A673 (cell line): ENCODE data around the gene ZSWIM2. TPM values are rescaled to one million over a fixed set of nuclear protein-coding genes. Genes with fewer than 3 reads are reported as not detected.

Source experiments
- BruUV-seq: library from RNA; stranded (reverse); fragments of 400-500 nt; replicated peaks from 2 replicates; lab custom pipeline; 2021; lab: Mats Ljungman, UMichigan
- CTCF ChIA-PET: fragments of 300-600 bp; sonication (Branson Sonifier 250); formaldehyde crosslinking; loops from one replicate; lab custom pipeline; 2022; ENCODE audit warnings: antibody characterized with exemption; lab: Charles Lee
- POLR2A ChIA-PET: fragments of 300-600 bp; sonication (Branson Sonifier 250); formaldehyde crosslinking; loops from one replicate; lab custom pipeline; 2022; ENCODE audit warnings: antibody characterized with exemption; ENCODE audit not compliant: low non-redundant PET; lab: Charles Lee
- DNase-seq: peaks from one replicate; pipeline ENCODE4 v3.0.0-alpha.2; 2015; ENCODE audit warnings: low spot score
- H3K27ac ChIP-seq: fragments of 200-600 bp; sonication (generic); 2 replicates; pipeline ENCODE4 v1.5.1; 2016; ENCODE audit warnings: mixed run types, low read depth, mild to moderate bottlenecking, mixed read lengths, antibody characterized with exemption, low read length; ENCODE audit not compliant: poor library complexity, severe bottlenecking
- H3K27me3 ChIP-seq: fragments of 200-600 bp; sonication (generic); replicated peaks from 2 replicates; pipeline ENCODE4 v1.6.1; 2017; ENCODE audit warnings: mixed run types, low read depth, mild to moderate bottlenecking, mixed read lengths, antibody characterized with exemption, low read length; ENCODE audit not compliant: insufficient read depth, poor library complexity
- H3K36me3 ChIP-seq: fragments of 200-600 bp; sonication (generic); 2 replicates; pipeline ENCODE4 v1.6.1; 2016; ENCODE audit warnings: mixed run types, mild to moderate bottlenecking, mixed read lengths, antibody characterized with exemption, low read length; ENCODE audit not compliant: insufficient read depth, poor library complexity, severe bottlenecking
- H3K4me1 ChIP-seq: fragments of 200-600 bp; sonication (generic); 2 replicates; pipeline ENCODE4 v1.6.1; 2017; ENCODE audit warnings: mixed run types, mild to moderate bottlenecking, mixed read lengths, antibody characterized with exemption, low read length; ENCODE audit not compliant: insufficient read depth, poor library complexity, severe bottlenecking
- H3K4me3 ChIP-seq: fragments of 200-600 bp; sonication (generic); 2 replicates; pipeline ENCODE4 v1.5.1; 2016; ENCODE audit warnings: low read depth, mixed run types, mild to moderate bottlenecking, mixed read lengths, low read length; ENCODE audit not compliant: poor library complexity, severe bottlenecking
- H3K9me3 ChIP-seq: fragments of 200-600 bp; sonication (generic); 2 replicates; pipeline ENCODE4 v1.6.1; 2016; ENCODE audit warnings: mixed run types, low read depth, mild to moderate bottlenecking, mixed read lengths, antibody characterized with exemption, low read length; ENCODE audit not compliant: poor library complexity, severe bottlenecking
- EZH2 ChIP-seq: fragments of 200-600 bp; sonication (generic); IDR thresholded peaks from 2 replicates; pipeline ENCODE4 v1.6.1; 2017; ENCODE audit warnings: borderline replicate concordance, low read depth, mild to moderate bottlenecking, mixed read lengths, antibody characterized with exemption, low read length; ENCODE audit not compliant: poor library complexity, severe bottlenecking
- intact Hi-C: fragments of 100-400 bp; cut with micrococcal nuclease; formaldehyde crosslinking; loops from one replicate; pipeline ENCODE4 v1.10.0; 2022; ENCODE audit not compliant: unreplicated experiment
- total RNA-seq: library from RNA; stranded (reverse); gene quantifications from 2 replicates; pipeline ENCODE4 v1.2.3, GENCODE V29; 2021
- TF ChIP-seq, protein P1 (sequence below): fragments of 300-800, 200-600 bp; sonication (generic); conservative IDR thresholded peaks from 2 replicates; pipeline ENCODE4 v1.5.1; 2017; ENCODE audit warnings: low read depth, mild to moderate bottlenecking, antibody characterized with exemption, low read length, moderate library complexity, mixed read lengths

The ZSWIM2 gene
- total RNA-seq, 1 experiment from 2014 or later, result not detected

DNA sequence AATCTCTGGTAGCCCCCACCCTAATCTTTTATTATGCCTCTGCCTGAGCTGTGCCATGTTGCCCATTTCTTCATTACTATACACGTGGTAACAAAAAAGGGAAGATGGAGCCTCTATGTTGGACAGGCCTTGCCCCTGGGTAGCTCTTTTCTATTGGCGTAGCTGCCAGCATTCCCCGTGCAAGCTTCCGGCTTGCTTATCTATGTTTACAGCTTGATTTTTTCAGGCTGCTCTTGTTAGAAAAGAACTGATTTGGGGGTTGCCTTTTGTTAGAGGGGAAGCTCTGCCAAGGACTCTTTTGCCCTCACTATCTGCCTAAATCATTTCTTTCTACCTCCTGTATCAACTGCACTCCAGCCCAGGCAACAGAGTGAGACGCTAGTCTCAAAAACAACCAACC lies 45.5 kb upstream of the ZSWIM2 start:
- DNase-seq, result no peak
- no peak overlapping the region for H3K4me3 ChIP-seq
- no peak for TF ChIP-seq EZH2
- TF ChIP-seq, protein P1, sequence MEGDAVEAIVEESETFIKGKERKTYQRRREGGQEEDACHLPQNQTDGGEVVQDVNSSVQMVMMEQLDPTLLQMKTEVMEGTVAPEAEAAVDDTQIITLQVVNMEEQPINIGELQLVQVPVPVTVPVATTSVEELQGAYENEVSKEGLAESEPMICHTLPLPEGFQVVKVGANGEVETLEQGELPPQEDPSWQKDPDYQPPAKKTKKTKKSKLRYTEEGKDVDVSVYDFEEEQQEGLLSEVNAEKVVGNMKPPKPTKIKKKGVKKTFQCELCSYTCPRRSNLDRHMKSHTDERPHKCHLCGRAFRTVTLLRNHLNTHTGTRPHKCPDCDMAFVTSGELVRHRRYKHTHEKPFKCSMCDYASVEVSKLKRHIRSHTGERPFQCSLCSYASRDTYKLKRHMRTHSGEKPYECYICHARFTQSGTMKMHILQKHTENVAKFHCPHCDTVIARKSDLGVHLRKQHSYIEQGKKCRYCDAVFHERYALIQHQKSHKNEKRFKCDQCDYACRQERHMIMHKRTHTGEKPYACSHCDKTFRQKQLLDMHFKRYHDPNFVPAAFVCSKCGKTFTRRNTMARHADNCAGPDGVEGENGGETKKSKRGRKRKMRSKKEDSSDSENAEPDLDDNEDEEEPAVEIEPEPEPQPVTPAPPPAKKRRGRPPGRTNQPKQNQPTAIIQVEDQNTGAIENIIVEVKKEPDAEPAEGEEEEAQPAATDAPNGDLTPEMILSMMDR, result no peak
- H3K27me3 ChIP-seq, result no peaks in the 10 kb centered on the region
- no peaks in the 10 kb centered on the region for H3K36me3 ChIP-seq
- intact Hi-C loops, result no loop called here
- POLR2A ChIA-PET, result no interaction called here
- H3K9me3 ChIP-seq, result no peaks in the 10 kb centered on the region
- peaks cover 6% of the 10 kb centered on the region for H3K4me1 ChIP-seq
- CTCF ChIA-PET, result no interaction called here
- H3K27ac ChIP-seq, result no peak overlapping the region
- no TSS peak for BruUV-seq

DNA sequence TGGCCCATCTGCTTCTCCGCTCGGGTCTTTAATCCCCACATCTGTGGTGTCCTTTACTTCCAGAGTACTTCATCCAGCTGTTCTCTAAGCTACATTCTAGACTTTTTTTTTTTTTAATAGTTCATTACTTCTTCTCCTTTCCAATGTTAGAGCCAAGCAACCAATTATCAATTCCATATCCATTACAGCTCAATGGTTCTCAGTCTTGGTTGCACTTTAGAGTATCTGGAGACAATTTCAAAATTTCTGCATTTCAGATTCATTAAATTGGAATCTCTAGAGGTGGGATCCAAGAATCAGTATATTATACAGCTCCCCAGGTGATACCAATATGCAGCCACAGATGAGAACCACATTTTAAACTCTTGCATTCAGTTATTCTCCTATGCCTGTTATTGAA lies 43.9 kb upstream of the ZSWIM2 start:
- Histone ChIP-seq H3K27ac (no peak overlapping the region), H3K27me3 (no peaks in the 10 kb centered on the region), H3K4me1 (peaks cover 13% of the 10 kb centered on the region), H3K4me3 (no peak overlapping the region), H3K9me3 (no peaks in the 10 kb centered on the region), H3K36me3 (no peaks in the 10 kb centered on the region)
- BruUV-seq, result no TSS peak
- no peak for TF ChIP-seq EZH2
- TF ChIP-seq, protein P1, result no peak
- ChIA-PET CTCF (no interaction called here), POLR2A (no interaction called here)
- intact Hi-C loops, result no loop called here
- no peak for DNase-seq

GRCh38 chr2:186891185-186891621 lies 42.2 kb upstream of the ZSWIM2 start:
- DNase-seq, result peak; percentile 33

More at GRCh38 chr2:186891185-186891621, 42.2 kb upstream of the ZSWIM2 start:
- Histone ChIP-seq H3K36me3 (no peaks in the 10 kb centered on the region), H3K9me3 (no peaks in the 10 kb centered on the region), H3K4me1 (peaks cover 18% of the 10 kb centered on the region), H3K4me3 (no peak overlapping the region), H3K27ac (no peak overlapping the region), H3K27me3 (no peaks in the 10 kb centered on the region)
- CTCF ChIA-PET, result no interaction called here
- POLR2A ChIA-PET, result no interaction called here
- intact Hi-C loops, result no loop called here
- TF ChIP-seq, protein P1, result no peak
- TF ChIP-seq EZH2, result no peak
- no TSS peak for BruUV-seq
